ENCODE measurements around the gene ROR1.

ROR1 gene

DNA sequence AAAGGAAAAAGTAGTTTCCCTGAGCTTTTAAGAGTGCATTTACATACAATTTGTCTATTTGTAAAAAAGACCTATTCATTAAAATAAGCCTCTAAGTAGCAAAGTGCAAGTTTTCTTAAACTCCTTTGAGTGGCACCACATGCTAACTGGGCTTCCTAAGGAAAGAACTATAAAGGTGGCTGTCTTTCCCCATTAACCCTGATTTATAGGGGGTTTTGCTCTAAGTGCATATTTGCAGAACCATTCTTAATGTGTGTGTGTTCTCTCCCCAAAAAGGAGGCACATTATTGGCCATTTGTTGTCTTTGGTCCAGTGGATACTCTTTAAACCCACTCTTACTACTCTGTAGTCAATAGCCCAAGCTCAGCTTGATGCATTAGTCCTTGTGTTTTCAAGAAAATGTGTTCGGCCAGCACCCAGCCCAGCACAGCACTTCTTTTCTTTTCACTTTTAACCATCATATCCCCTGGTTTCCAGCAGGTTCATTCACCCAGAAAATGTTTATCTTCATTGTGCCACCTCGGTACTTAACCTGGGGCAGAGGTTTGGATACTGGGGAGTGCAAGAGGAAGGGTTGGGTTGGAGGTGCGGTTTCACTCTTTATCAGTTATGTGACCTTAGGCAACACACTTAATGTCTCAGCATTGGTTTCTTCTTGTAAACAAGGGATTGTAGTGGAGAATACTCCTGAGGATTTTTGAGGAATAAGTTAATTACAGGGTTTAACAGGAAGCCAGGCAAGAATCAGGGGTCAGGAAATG lies 267.7 kb downstream of the ROR1 start:
- Mint-ChIP-seq H3K27me3 (ENCODE audit: low read depth) (no peaks in the 10 kb centered on the region), H3K9me3 (no peaks in the 10 kb centered on the region), H3K4me3 (no peak overlapping the region), H3K27ac (peak overlapping the region; percentile 67 to 88 (median 84)), H3K36me3 (ENCODE audit: low read depth) (peaks cover 7% of the 10 kb centered on the region), H3K4me1 (peaks cover 62% of the 10 kb centered on the region)
- TF ChIP-seq, protein P1, sequence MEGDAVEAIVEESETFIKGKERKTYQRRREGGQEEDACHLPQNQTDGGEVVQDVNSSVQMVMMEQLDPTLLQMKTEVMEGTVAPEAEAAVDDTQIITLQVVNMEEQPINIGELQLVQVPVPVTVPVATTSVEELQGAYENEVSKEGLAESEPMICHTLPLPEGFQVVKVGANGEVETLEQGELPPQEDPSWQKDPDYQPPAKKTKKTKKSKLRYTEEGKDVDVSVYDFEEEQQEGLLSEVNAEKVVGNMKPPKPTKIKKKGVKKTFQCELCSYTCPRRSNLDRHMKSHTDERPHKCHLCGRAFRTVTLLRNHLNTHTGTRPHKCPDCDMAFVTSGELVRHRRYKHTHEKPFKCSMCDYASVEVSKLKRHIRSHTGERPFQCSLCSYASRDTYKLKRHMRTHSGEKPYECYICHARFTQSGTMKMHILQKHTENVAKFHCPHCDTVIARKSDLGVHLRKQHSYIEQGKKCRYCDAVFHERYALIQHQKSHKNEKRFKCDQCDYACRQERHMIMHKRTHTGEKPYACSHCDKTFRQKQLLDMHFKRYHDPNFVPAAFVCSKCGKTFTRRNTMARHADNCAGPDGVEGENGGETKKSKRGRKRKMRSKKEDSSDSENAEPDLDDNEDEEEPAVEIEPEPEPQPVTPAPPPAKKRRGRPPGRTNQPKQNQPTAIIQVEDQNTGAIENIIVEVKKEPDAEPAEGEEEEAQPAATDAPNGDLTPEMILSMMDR (IDR thresholded peaks at IDR 0.05; ENCODE audit: unreplicated experiment in 3 of 3) = no peak

DNA sequence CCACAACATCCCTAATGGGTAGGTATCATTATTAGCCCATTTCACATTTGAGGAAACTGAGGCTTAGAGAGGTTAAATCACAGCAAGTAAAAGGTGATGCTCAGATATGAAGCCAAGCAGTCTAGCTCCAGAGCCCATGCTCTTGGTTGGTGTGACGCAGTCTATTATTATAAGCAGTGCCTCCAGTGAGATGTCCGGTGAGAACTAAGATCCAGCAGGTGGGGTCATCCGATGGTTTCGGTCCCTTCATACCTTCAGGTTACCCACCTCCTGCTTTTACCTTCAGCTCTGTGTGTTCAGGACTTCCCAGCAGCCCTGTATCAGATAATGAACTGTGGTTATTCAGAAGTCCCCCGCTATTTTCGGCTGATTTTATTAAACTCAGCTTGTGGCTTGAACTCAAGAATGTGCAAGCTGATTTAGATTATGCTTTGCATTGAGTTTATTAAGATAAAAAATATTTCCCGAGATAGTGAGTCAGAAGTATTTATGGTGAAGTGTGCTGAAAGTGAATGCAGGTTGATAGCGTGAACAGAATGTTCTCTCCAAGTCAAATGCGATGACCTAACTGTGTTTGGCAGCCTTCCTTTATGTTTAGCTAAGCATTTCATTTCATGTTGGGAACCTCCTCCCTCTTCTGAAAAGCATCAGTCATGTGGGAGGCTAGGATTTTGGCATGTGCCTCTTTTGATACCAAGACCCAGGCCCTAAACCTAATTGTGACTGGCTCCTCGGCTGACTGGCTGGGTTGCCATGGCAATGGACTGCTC lies 268.7 kb downstream of the ROR1 start:
- H3K9me3 Mint-ChIP-seq = no peaks in the 10 kb centered on the region
- peak overlapping the region; percentile 84 to 88 (median 84) for H3K27ac Mint-ChIP-seq
- TF ChIP-seq, protein P1 (IDR thresholded peaks at IDR 0.05; ENCODE audit: unreplicated experiment in 3 of 3) = no peak
- peaks cover 4% of the 10 kb centered on the region for H3K36me3 Mint-ChIP-seq (ENCODE audit: low read depth)
- H3K4me3 Mint-ChIP-seq = peak overlapping the region in 1 of 3 experiments; percentile 4
- no peaks in the 10 kb centered on the region for H3K27me3 Mint-ChIP-seq (ENCODE audit: low read depth)
- H3K4me1 Mint-ChIP-seq = peaks cover 60% of the 10 kb centered on the region

DNA sequence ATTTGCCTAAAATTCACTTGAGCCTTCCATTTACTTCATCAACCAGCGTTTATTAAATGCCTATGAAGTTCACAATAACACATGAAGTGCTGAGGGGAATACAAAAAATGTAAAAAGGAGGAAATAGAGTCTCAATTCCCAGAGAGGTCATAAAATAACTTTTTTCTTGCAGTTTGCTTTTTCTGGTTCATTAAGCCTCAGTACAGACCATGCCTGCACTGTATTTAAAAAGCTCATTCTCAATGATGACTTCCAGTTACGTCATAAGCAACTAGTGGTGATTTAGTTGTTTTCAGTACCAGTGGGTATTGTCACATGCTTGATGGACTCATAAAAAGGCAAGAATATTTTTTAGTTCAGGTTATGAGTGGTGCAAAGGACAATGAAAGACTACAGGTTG lies 269.5 kb downstream of the ROR1 start:
- Mint-ChIP-seq H3K9me3 (no peaks in the 10 kb centered on the region), H3K27me3 (ENCODE audit: low read depth) (peaks cover 2% of the 10 kb centered on the region), H3K4me1 (peaks cover 52% of the 10 kb centered on the region), H3K4me3 (no peak overlapping the region), H3K36me3 (ENCODE audit: low read depth) (no peaks in the 10 kb centered on the region), H3K27ac (peak overlapping the region; percentile 84 to 88 (median 84))
- TF ChIP-seq, protein P1 (IDR thresholded peaks at IDR 0.05; ENCODE audit: unreplicated experiment in 3 of 3) = no peak

DNA sequence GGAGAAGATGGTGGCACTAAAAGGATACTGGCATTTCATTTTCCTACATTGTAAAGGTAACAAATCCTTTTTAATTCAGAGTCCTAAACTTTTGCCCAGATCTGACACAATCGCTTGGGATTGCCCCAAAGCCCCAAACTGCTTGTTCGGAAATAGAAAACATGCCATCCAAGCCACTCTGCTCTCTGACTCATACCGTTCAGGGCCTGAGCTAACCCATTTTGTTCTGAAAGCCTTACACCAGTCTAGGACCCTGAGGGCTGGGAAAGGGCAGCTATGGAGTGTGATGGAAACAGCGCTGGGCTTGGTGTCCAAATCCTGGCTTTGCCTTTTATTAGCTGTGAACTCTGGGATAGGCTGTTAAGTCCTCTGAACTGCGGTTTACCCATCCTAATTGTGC lies 270.2 kb downstream of the ROR1 start:
- Mint-ChIP-seq H3K4me3 (no peak overlapping the region), H3K27ac (peak overlapping the region; percentile 84 to 88 (median 84))
- TF ChIP-seq, protein P1 (IDR thresholded peaks at IDR 0.05; ENCODE audit: unreplicated experiment in 3 of 3) = no peak

DNA sequence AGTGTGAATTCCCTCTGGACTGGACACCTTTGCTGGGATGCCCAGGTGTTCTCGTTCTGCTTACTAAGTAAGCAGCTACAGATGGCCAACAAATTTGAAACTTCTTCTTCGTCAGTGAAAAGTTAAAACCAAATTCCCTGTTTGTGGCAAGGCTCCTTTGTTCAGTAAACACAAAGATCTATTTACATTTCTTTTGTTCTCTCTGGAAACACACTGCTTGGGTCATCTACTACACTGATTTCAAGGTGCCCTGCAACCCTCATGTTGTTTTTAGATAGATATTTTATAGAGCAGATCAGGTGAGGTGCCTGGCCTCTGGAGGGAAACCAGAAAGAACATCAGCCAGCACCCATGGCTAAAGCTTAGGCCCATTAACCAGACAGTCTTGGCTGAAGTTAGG lies 272.4 kb downstream of the ROR1 start:
- Mint-ChIP-seq H3K9me3 (no peaks in the 10 kb centered on the region), H3K27ac (no peak overlapping the region), H3K4me3 (no peak overlapping the region), H3K27me3 (ENCODE audit: low read depth) (peaks cover 6% of the 10 kb centered on the region), H3K36me3 (ENCODE audit: low read depth) (peaks cover 13% of the 10 kb centered on the region), H3K4me1 (peaks cover 26% of the 10 kb centered on the region)
- TF ChIP-seq, protein P1 (IDR thresholded peaks at IDR 0.05; ENCODE audit: unreplicated experiment in 3 of 3) = no peak

More for the DNA sequence above, 270.2 kb downstream of the ROR1 start:
- H3K27me3 Mint-ChIP-seq (ENCODE audit: low read depth) = peaks cover 3% of the 10 kb centered on the region
- peaks cover 46% of the 10 kb centered on the region for H3K4me1 Mint-ChIP-seq
- no peaks in the 10 kb centered on the region for H3K9me3 Mint-ChIP-seq
- H3K36me3 Mint-ChIP-seq (ENCODE audit: low read depth) = no peaks in the 10 kb centered on the region
